ENCODE data around the gene DNAAF2. TPM values are rescaled to one million over a fixed set of nuclear protein-coding genes. Genes with fewer than 3 reads are reported as not detected.
"Not testable (repeated sequence)": the region's sequence is repeated elsewhere in the genome, so short reads cannot be mapped to it uniquely, and the experiment has no call there.

Gene DNAAF2
- polyA plus RNA-seq, 10 donors = 7.2 to 9.8 (median 7.8) TPM

- no peak for DNase-seq
These were observed 12.9 kb downstream of the DNAAF2 start for GRCh38 chr14:49622022-49622607.

GRCh38 chr14:49621114-49621881 lies 13.7 kb downstream of the DNAAF2 start:
- DNase-seq = peak in 2 of 3 donors; percentile 52 to 53

DNA sequence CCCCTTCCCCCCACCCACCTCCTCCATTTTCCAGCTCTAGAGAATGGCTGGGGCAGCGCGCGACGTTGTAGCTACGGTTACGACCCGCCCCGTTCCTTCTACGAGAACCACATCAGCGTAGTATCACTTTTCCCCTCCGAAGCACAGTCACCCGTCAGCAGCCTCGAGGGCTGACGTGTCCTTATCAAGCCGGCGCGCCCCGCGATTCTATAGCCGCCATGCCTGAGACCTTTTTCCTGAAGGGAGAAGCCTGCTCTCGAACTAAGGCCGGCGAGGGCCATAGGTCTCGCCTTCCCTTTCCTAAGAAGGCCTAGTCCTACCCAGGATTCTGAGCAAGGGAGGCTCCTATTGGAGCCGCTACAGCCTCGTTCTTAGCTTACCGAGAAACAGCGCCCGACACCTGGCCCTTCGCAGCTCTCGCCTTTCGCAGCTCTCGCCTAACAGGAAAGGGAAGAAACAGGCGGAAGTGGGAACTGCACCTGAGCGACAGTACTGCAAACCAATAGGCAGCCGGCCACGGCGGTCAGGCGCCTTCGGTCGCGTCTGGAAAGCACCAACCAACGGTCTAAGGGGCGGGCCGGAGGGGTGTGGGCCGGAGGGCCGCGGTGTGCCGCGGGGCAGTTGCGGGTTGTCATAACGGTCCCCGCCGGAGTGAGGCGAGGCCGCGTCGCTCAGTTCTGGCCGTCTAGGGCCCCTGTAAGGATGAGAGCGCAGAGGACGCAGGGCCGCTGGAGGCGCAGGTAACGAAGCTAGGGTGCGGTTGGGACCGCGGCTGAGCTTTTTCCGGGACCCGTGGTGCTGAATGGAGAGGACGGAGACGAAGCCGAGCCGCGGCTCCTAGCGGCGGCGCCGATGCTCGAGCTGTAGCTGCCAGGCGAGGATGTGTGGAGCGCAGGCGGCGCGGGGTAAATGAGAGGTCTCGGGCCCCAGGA lies 14.6 kb downstream of the DNAAF2 start, which contains the start of the genes MGAT2 and RPL36AL:
MGAT2 (plus strand) TSS at position 618 of the 932 bp plus-strand sequence. CDS start 470 bp downstream, outside the sequence.
RPL36AL (minus strand) TSS at position 445 of the 932 bp plus-strand sequence. CDS start 1,522 bp downstream, outside the sequence.
- peak; percentile 99 to 100 (median 99) for DNase-seq

GRCh38 chr14:49619730-49620129 lies 15.3 kb downstream of the DNAAF2 start:
- DNase-seq = no peak

DNA sequence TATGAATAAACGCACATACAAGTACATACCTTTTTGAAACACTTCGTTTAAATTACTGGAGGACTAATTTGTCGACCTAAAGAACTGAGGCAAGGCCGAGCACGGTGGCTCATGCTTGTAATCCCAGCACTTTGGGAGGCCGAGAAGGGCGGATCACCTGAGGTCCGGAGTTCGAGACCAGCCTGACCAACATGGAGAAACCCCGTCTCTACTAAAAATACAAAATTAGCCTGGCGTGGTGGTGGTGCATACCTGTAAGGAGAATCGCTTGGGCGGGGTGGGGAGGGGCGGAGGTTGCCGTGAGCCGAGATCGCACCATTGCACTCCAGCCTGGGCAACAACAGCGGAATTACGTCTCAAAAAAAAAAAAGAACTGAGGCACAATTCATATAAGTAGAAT lies 15.8 kb downstream of the DNAAF2 start:
- DNase-seq = not testable (repeated sequence)

- DNase-seq = no peak
These were observed 17.1 kb downstream of the DNAAF2 start for GRCh38 chr14:49617852-49618519.

DNA sequence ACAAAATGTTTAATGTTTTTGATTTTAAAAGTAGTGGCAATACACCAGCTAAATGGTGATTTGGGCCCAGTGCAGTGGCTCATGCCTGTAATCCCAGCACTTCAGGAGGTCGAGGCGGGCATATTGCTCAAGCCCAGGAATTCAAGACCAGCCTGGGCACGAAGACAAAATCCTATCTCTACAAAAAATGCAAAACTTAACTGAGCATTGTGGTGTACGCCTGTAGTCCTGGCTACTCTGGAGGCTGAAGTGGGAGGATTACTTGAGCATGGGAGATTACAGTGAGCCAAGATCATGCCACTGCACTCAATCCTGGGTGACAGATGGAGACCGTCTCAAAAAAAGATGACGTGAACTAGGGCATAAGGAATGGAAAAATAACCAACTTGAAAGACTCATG lies 19.3 kb downstream of the DNAAF2 start:
- no peak for DNase-seq

GRCh38 chr14:49614196-49614595 lies 20.8 kb downstream of the DNAAF2 start:
- DNase-seq = no peak

- no peak for DNase-seq
These were observed 22.4 kb downstream of the DNAAF2 start for GRCh38 chr14:49612671-49613070.

DNA sequence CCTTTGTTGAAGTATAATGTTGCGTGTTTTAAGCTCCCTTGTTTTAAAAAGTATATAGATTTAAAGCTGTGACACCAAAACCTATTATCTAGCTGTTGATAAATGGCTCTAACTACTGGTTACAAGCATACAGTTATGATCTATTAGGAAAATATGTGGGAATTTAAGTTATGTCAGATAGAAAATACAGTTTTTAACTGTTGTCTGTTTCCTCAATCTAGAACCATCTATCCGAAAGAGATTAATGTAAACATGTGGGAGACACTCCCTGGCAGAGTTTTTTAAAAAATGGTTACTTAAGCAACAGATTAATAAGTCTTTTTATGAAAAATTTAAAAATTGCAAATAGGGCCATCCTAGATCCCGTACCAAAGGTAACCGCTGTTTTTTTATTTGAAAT lies 22.8 kb downstream of the DNAAF2 start:
- no peak for DNase-seq

DNA sequence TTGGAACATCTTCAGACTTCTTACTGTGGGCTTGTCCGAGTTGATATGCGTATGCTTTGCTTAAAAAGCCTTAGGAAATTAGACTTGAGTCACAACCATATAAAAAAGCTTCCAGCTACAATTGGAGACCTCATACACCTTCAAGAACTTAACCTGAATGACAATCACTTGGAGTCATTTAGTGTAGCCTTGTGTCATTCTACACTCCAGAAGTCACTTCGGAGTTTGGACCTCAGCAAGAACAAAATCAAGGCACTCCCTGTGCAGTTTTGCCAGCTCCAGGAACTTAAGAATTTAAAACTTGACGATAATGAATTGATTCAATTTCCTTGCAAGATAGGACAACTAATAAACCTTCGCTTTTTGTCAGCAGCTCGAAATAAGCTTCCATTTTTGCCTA lies 27.5 kb downstream of the DNAAF2 start:
- no peak for DNase-seq

DNA sequence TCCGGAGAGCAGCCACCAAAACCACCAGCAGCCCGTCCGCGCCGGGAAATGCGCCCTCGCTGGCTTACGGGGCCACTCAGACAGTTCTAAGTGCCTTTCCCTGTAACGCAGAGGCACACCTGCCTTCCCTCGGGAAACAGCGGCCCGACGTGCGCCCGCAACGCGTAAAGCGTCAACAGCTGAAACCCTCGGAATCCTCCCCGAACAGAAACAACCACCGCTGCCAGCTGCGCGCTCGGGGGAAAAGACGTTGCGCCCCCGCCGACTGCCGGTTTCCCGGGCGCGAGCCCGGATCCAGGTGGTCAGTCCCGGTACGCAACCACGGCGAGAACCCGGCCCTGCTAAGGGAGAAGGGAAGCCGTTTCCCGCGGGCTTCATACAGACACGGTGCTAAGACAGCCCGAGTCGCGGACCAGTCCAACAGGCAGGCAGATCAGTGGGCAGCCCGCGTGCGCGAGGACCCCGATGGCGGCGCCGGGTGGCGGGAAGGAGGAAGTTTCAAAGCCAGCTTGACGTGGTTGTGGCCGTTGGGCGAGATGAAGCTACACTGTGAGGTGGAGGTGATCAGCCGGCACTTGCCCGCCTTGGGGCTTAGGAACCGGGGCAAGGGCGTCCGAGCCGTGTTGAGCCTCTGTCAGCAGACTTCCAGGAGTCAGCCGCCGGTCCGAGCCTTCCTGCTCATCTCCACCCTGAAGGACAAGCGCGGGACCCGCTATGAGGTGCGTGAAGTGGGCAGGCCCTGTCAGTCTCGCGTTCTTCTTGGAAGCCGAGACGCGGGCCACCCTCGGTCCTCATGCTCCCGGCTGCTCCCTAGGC lies 36.4 kb downstream of the DNAAF2 start, which contains the start of gene LRR1:
LRR1 (plus strand) TSS at position 456 of the 816 bp plus-strand sequence; CDS start at position 537, 81 bp downstream.
- peak; percentile 79 to 96 (median 89) for DNase-seq

DNA sequence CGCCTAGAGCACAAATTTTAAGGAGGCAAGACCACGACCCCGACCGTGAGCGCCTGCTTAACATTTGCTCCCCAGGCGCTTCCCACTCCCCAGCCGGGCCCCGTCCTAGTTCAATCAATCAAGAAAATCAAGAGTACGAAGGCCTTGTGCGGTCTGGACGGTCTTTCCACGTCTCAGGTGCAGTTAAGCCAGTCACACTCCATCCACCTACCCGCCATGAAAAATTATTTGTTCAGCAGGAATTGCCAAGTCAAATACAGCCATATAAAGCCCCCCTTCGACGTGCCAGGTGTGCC lies 36.9 kb downstream of the DNAAF2 start:
- DNase-seq = no peak

DNA sequence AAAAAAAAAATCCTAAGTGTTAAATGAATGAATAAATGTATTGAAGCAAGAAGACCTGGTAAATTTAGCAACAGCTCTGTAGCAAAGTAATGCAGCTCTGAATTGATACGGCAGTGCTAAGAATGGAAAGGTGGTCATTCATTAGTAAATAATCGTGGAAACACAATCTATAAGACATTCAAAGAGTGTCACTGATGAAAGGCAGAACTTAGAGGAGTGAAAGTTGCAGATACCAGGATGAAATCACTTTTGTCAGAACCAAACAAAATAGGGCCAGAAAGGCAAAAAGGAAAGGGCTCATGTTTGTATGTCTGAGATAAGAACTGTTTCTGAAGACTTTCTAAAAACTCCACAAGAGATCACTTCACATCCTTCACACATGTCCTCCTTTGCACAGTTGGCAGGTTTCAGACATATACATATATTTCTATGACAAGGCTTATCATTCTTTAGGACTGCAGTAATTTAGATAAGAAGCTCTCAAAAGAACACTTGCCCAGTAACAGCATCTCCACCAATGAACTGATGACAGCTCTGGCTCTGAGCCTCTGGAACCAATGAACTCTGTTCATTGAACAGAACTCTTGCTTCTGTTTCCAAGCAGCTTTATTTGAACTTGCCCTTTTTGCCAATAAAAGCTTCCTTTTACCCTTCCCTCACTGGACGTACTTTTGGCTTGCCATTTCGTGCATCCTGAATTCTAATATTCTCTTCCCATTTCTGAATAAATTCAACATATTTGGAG lies 40.5 kb downstream of the DNAAF2 start:
- DNase-seq = peak in 2 of 3 donors; percentile 46 to 66

GRCh38 chr14:49593016-49593415 lies 42.0 kb downstream of the DNAAF2 start:
- DNase-seq = peak in 1 of 3 donors; percentile 26

DNA sequence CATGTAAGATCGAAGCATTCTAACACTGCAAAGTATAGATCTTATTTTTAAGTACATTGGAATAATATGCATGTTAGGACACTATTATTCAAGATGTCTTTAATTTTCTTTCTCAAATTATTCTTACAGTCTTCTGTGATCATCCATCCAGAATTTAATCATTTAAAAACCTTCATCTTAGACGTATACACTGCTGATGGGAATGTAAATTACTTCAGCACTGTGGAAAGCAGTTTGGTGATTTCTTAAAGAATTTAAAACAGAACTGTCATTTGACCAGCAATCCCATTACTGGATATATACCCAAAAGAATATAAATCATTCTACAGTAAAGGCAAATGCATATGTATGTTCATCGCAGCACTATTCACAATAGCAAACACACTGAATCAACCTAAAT lies 45.7 kb downstream of the DNAAF2 start:
- DNase-seq = no peak

DNA sequence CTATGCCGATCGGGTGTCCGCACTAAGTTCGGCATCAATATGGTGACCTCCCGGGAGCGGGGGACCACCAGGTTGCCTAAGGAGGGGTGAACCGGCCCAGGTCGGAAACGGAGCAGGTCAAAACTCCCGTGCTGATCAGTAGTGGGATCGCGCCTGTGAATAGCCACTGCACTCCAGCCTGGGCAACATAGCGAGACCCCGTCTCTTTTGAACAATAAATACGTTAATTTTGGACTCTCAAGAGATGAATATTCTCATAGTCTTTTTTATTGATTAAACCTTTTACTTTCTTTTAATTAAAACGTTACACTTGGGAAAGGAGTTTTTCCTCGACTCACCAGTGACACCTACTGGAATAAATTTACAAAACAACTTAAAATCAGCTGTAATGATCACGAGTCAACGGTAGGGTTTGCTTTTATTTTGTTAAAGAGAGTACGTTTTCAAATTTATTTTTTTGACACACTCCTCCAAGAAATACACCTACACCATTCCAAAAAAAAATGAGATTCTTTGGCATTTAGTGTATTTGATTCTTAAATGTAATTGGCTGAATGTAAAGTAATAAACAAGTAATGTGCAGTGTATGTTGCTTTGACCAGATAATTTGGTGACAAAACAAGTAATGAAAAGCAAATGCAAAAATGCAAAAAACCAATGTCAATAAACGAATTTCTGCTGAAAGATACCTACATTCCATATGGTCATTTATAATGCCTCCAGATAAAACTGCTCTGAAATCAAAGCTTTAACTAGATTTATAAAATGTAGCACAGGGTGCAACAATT lies 48.2 kb downstream of the DNAAF2 start:
- peak; percentile 70 to 85 (median 74) for DNase-seq

- DNase-seq = peak; percentile 100
These were observed 49.0 kb downstream of the DNAAF2 start, which contains the start of gene RPS29 for GRCh38 chr14:49585803-49586672. TSS of gene RPS29 (minus strand) at chr14:49586380. CDS start at chr14:49586346, 34 bp downstream.

Data from muscle of back (tissue), 11 donors.